Endothelial cell of umbilical vein (primary cell): ENCODE results near the gene ATP9B. TPM values are rescaled to one million over a fixed set of nuclear protein-coding genes. Genes with fewer than 3 reads are reported as not detected.

Experiments
- BruUV-seq: library from RNA; stranded (reverse); fragments of 400-500 nt; replicated peaks from 2 replicates; lab custom pipeline; 2021; lab: Mats Ljungman, UMichigan
- CTCF ChIA-PET: fragments of 300-600, 350-600 bp; sonication (Branson Sonifier 250); formaldehyde crosslinking; loops from one replicate; lab custom pipeline; 2021; ENCODE audit warnings: antibody characterized with exemption, inconsistent platforms; lab: Charles Lee
- POLR2A ChIA-PET: fragments of 300-600, 350-600 bp; sonication (Branson Sonifier 250); formaldehyde crosslinking; loops from one replicate; lab custom pipeline; 2021; ENCODE audit warnings: antibody characterized with exemption, inconsistent platforms; lab: Charles Lee
- DNase-seq: peaks from one replicate; pipeline ENCODE4 v3.0.0-alpha.2; 2011; ENCODE audit warnings: low read depth, low spot score
- FAIRE-seq: peaks from 2 replicates; lab custom pipeline; 2011; peaks lifted over from hg19 to GRCh38; lab: Jason Lieb, UNC
- H2AFZ ChIP-seq: 2 replicates; pipeline ENCODE4 v1.6.0; 2012; ENCODE audit warnings: low read depth, low read length, control low read depth, inconsistent platforms
- H3K27ac ChIP-seq: 2 replicates; pipeline ENCODE4 v1.5.1; 2011; ENCODE audit warnings: low read depth, mild to moderate bottlenecking, control low read depth, low read length, moderate library complexity; ENCODE audit not compliant: insufficient read depth
- H3K27me3 ChIP-seq, 2 experiments: 2 replicates each; pipeline versions ENCODE4 v1.6.0 to v1.6.1; 2011; ENCODE audit warnings: low read length in 2 of 2, mixed read lengths in 1 of 2; ENCODE audit not compliant: control insufficient read depth in 2 of 2, insufficient read depth in 2 of 2
- H3K36me3 ChIP-seq, 2 experiments: 2 replicates in 1 of 2; 3 replicates in 1 of 2; pipeline ENCODE4 v1.5.1; 2011; ENCODE audit warnings: low read length in 2 of 2, mild to moderate bottlenecking in 1 of 2, moderate library complexity in 1 of 2; ENCODE audit not compliant: control insufficient read depth in 2 of 2, insufficient read depth in 2 of 2; ENCODE audit errors: extremely low read depth in 1 of 2
- H3K4me1 ChIP-seq: 3 replicates; pipeline ENCODE4 v1.5.1; 2011; ENCODE audit warnings: mild to moderate bottlenecking, low read length; ENCODE audit not compliant: control insufficient read depth, insufficient read depth; ENCODE audit errors: extremely low read depth
- H3K4me2 ChIP-seq: 2 replicates; pipeline ENCODE4 v1.6.1; 2011; ENCODE audit warnings: low read length, control low read depth, mixed read lengths; ENCODE audit not compliant: insufficient read depth
- H3K4me3 ChIP-seq, 3 experiments: fragments of 200-600 bp in 1 of 3; sonication (generic), shearing (Covaris generic) in 1 of 3; replicated peaks in 1 of 3; 2 replicates each; pipeline ENCODE4 v1.5.1; 2011 to 2016; ENCODE audit warnings: control low read depth in 3 of 3, low read length in 3 of 3, mild to moderate bottlenecking in 2 of 3, inconsistent platforms in 1 of 3, low read depth in 1 of 3, moderate library complexity in 1 of 3; ENCODE audit not compliant: insufficient read depth in 1 of 3
- H3K79me2 ChIP-seq: 2 replicates; pipeline ENCODE4 v1.6.0; 2012; ENCODE audit warnings: low read length, inconsistent platforms; ENCODE audit not compliant: control insufficient read depth, insufficient read depth
- H3K9ac ChIP-seq: replicated peaks from 2 replicates; pipeline ENCODE3; 2011; ENCODE audit warnings: low read length, control low read depth; ENCODE audit not compliant: insufficient read depth; ENCODE audit errors: extremely low read depth
- H3K9me1 ChIP-seq: replicated peaks from 3 replicates; pipeline ENCODE4 v1.6.0; 2011; ENCODE audit warnings: mild to moderate bottlenecking, low read length; ENCODE audit not compliant: control insufficient read depth, insufficient read depth; ENCODE audit errors: extremely low read depth
- H3K9me3 ChIP-seq: replicated peaks from 2 replicates; pipeline ENCODE4 v1.5.1; 2012; ENCODE audit warnings: low read length, inconsistent platforms; ENCODE audit not compliant: control insufficient read depth, insufficient read depth
- H4K20me1 ChIP-seq: replicated peaks from 2 replicates; pipeline ENCODE3; 2011; ENCODE audit warnings: mild to moderate bottlenecking, low read length; ENCODE audit not compliant: control insufficient read depth, insufficient read depth; ENCODE audit errors: extremely low read depth
- CTCF ChIP-seq, 2 donors: IDR thresholded peaks; 1 replicate in 1 of 2; 2 replicates in 1 of 2; pipeline ENCODE4 v1.5.1; 2011; ENCODE audit warnings: low read length in 2 of 2, mild to moderate bottlenecking in 2 of 2, moderate library complexity in 2 of 2, control low read depth in 1 of 2, inconsistent platforms in 1 of 2, low read depth in 1 of 2; ENCODE audit not compliant: insufficient read depth in 1 of 2; ENCODE audit errors: extremely low read depth in 1 of 2
- EZH2 ChIP-seq: IDR thresholded peaks from 2 replicates; pipeline ENCODE4 v1.6.1; 2012; ENCODE audit warnings: borderline replicate concordance, low read depth, mild to moderate bottlenecking, moderate library complexity, low read length, inconsistent platforms; ENCODE audit not compliant: severe bottlenecking
- FOS ChIP-seq: IDR thresholded peaks from 2 replicates; pipeline ENCODE4 v1.6.1; 2011; ENCODE audit warnings: mild to moderate bottlenecking, low read length, moderate library complexity, borderline replicate concordance; ENCODE audit not compliant: insufficient read depth
- GATA2 ChIP-seq: IDR thresholded peaks from 2 replicates; pipeline ENCODE4 v1.7.0; 2011; ENCODE audit warnings: low read depth, mild to moderate bottlenecking, moderate library complexity, mixed read lengths, low read length; ENCODE audit not compliant: insufficient read length, insufficient read depth
- JUN ChIP-seq: IDR thresholded peaks from 2 replicates; pipeline ENCODE4 v1.6.1; 2011; ENCODE audit warnings: borderline replicate concordance, low read depth; ENCODE audit not compliant: insufficient read length, insufficient read depth
- MYC ChIP-seq: IDR thresholded peaks from one replicate; pipeline ENCODE4 v1.6.1; 2011; ENCODE audit warnings: mild to moderate bottlenecking, low read depth, low read length
- POLR2A ChIP-seq: IDR thresholded peaks from 2 replicates; pipeline ENCODE4 v1.6.1; 2012; ENCODE audit warnings: low read depth, mild to moderate bottlenecking, control low read depth, low read length
- POLR2AphosphoS5 ChIP-seq: IDR thresholded peaks from 2 replicates; pipeline ENCODE4 v1.6.1; 2012; ENCODE audit warnings: low read depth, mild to moderate bottlenecking, control low read depth, low read length, moderate library complexity; ENCODE audit not compliant: insufficient read depth
- dilution Hi-C: fragments of 300-500 bp; cut with MboI; formaldehyde crosslinking; loops from one replicate; pipeline ENCODE4 v1.15.0; 2019; ENCODE audit warnings: low sequenced_read_pairs; ENCODE audit not compliant: extremely low pct_ligation_motif_present
- intact Hi-C: fragments of 100-400 bp; cut with micrococcal nuclease; formaldehyde crosslinking; loops from one replicate; pipeline ENCODE4 v1.10.0; 2022
- polyA plus RNA-seq, 4 experiments: library from polyadenylated mRNA; depleted of rRNA in 3 of 4; stranded (reverse) in 3 of 4; unstranded in 1 of 4; fragments of >200 nt; gene quantifications; 2 replicates each; pipeline versions ENCODE4 v1.2.1 to v1.2.3, GENCODE V29; 2011 to 2012; ENCODE audit warnings: missing spikeins in 1 of 4
- total RNA-seq: library from RNA; stranded (reverse); gene quantifications from 2 replicates; pipeline ENCODE4 v1.2.3, GENCODE V29; 2021
- TF ChIP-seq, protein P1 (sequence below): IDR thresholded peaks from 2 replicates; pipeline ENCODE4 v1.6.1; 2011; ENCODE audit not compliant: insufficient read depth, insufficient read length

The ATP9B gene
- total and polyA plus RNA-seq, 2 donors (not counting 3 experiments of a cell fraction or from before 2014, with no cell fraction given) = 14.6 to 18.2 TPM

GRCh38 chr18:79123948-79124347, 54.8 kb downstream of the ATP9B start:
- H4K20me1 ChIP-seq = no peaks in the 10 kb centered on the region
- ChIA-PET POLR2A (no interaction called here), CTCF (no interaction called here)
- no peak overlapping the region for H3K4me3 ChIP-seq
- H2AFZ ChIP-seq = no peak overlapping the region
- TF ChIP-seq EZH2 = no peak
- TF ChIP-seq POLR2A = no peak
- TF ChIP-seq GATA2 = no peak
- TF ChIP-seq FOS = no peak
- TF ChIP-seq, protein P1, sequence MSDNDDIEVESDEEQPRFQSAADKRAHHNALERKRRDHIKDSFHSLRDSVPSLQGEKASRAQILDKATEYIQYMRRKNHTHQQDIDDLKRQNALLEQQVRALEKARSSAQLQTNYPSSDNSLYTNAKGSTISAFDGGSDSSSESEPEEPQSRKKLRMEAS = no peak
- TF ChIP-seq MYC = no peak
- no peak for TF ChIP-seq POLR2AphosphoS5
- no peak for TF ChIP-seq CTCF (IDR thresholded peaks at IDR 0.05; ENCODE audit: extremely low read depth in 1 of 2, insufficient read depth in 1 of 2, low read depth in 1 of 2, low read length in 2 of 2)
- TF ChIP-seq JUN = no peak
- no peaks in the 10 kb centered on the region for H3K4me1 ChIP-seq
- H3K27me3 ChIP-seq = no peaks in the 10 kb centered on the region
- H3K27ac ChIP-seq = no peak overlapping the region
- dilution Hi-C loops = no loop called here
- intact Hi-C loops = no loop called here
- no peak for FAIRE-seq
- no peak for DNase-seq
- H3K4me2 ChIP-seq = no peak overlapping the region
- no peaks in the 10 kb centered on the region for H3K79me2 ChIP-seq
- peaks cover 0 to 5% of the 10 kb centered on the region in 2 experiments for H3K36me3 ChIP-seq
- no peaks in the 10 kb centered on the region for H3K9me1 ChIP-seq
- BruUV-seq = no TSS peak
- no peaks in the 10 kb centered on the region for H3K9me3 ChIP-seq
- H3K9ac ChIP-seq = no peak overlapping the region
